KMS-11 (cell line): ENCODE data around the gene PCSK6.

Experiments used
- H2AFZ ChIP-seq: fragments of 200-600 bp; sonication (generic); 2 replicates; pipeline ENCODE4 v1.6.1; 2016; ENCODE audit warnings: antibody characterized with exemption, mixed run types, low read depth
- H3K27ac ChIP-seq: fragments of 200-600 bp; sonication (generic); 2 replicates; pipeline ENCODE4 v1.6.1; 2016; ENCODE audit warnings: mild to moderate bottlenecking, mixed run types
- H3K27me3 ChIP-seq: fragments of 200-600 bp; sonication (generic); 2 replicates; pipeline ENCODE4 v1.6.1; 2017; ENCODE audit warnings: mild to moderate bottlenecking, low read depth, mixed run types, moderate library complexity; ENCODE audit not compliant: insufficient read depth
- H3K36me3 ChIP-seq: fragments of 200-600 bp; sonication (generic); 2 replicates; pipeline ENCODE4 v1.6.1; 2017; ENCODE audit warnings: mild to moderate bottlenecking, mixed run types; ENCODE audit not compliant: insufficient read depth
- H3K4me1 ChIP-seq: fragments of 200-600 bp; sonication (generic); 2 replicates; pipeline ENCODE4 v1.6.1; 2016; ENCODE audit warnings: mild to moderate bottlenecking, low read depth, mixed run types; ENCODE audit not compliant: poor library complexity, severe bottlenecking
- H3K4me2 ChIP-seq: fragments of 200-600 bp; sonication (generic); 2 replicates; pipeline ENCODE4 v1.7.0; 2016; ENCODE audit warnings: mild to moderate bottlenecking, mixed run types
- H3K4me3 ChIP-seq: fragments of 200-600 bp; sonication (generic); IDR thresholded peaks from 2 replicates; pipeline ENCODE4 v1.6.1; 2017; ENCODE audit warnings: low read depth, low read length, mixed read lengths; ENCODE audit not compliant: insufficient read depth
- H3K79me2 ChIP-seq: fragments of 200-600 bp; sonication (generic); 2 replicates; pipeline ENCODE4 v1.6.1; 2016; ENCODE audit warnings: low read depth, mixed run types; ENCODE audit not compliant: insufficient read depth
- H3K9ac ChIP-seq: fragments of 200-600 bp; sonication (generic); 2 replicates; pipeline ENCODE4 v1.6.1; 2016; ENCODE audit warnings: mild to moderate bottlenecking, mixed run types
- H4K20me1 ChIP-seq: fragments of 200-600 bp; sonication (generic); 2 replicates; pipeline ENCODE4 v1.6.1; 2016; ENCODE audit warnings: mild to moderate bottlenecking, mixed run types; ENCODE audit not compliant: insufficient read depth
- TF ChIP-seq, protein P1 (sequence below): fragments of 200-600 bp; sonication (generic); conservative IDR thresholded peaks from 2 replicates; pipeline ENCODE4 v1.6.1; 2017; ENCODE audit warnings: low read depth, mild to moderate bottlenecking, antibody characterized with exemption, low read length, moderate library complexity, mixed read lengths

Gene PCSK6

DNA sequence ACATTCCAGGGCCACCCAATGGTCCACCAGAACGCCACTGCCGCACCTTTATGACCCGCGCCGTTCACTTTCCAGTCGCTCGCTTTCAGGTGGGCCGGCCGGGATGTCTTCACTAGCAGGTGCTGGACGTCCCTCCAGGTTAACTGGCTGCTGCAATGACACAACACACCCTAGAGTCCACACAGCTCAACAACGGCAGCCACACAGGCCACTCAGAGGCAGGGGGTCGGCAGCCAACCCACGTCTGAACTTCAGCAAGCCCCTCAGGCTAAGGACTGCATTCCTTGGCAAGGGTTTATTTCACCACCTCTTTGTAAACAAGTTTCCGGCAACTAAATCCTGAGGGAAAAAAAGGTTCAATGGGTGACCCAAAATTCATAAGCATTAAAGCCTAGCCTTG, 105.2 kb downstream of the PCSK6 start:
- no peaks in the 10 kb centered on the region for H3K4me1 ChIP-seq
- H3K9ac ChIP-seq, result no peak overlapping the region
- no peak overlapping the region for H2AFZ ChIP-seq
- no peak overlapping the region for H3K4me2 ChIP-seq
- no peaks in the 10 kb centered on the region for H4K20me1 ChIP-seq
- no peak overlapping the region for H3K27ac ChIP-seq
- no peaks in the 10 kb centered on the region for H3K79me2 ChIP-seq
- no peak overlapping the region for H3K4me3 ChIP-seq
- H3K27me3 ChIP-seq, result no peaks in the 10 kb centered on the region
- H3K36me3 ChIP-seq, result no peaks in the 10 kb centered on the region
- TF ChIP-seq, protein P1, sequence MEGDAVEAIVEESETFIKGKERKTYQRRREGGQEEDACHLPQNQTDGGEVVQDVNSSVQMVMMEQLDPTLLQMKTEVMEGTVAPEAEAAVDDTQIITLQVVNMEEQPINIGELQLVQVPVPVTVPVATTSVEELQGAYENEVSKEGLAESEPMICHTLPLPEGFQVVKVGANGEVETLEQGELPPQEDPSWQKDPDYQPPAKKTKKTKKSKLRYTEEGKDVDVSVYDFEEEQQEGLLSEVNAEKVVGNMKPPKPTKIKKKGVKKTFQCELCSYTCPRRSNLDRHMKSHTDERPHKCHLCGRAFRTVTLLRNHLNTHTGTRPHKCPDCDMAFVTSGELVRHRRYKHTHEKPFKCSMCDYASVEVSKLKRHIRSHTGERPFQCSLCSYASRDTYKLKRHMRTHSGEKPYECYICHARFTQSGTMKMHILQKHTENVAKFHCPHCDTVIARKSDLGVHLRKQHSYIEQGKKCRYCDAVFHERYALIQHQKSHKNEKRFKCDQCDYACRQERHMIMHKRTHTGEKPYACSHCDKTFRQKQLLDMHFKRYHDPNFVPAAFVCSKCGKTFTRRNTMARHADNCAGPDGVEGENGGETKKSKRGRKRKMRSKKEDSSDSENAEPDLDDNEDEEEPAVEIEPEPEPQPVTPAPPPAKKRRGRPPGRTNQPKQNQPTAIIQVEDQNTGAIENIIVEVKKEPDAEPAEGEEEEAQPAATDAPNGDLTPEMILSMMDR, result no peak

DNA sequence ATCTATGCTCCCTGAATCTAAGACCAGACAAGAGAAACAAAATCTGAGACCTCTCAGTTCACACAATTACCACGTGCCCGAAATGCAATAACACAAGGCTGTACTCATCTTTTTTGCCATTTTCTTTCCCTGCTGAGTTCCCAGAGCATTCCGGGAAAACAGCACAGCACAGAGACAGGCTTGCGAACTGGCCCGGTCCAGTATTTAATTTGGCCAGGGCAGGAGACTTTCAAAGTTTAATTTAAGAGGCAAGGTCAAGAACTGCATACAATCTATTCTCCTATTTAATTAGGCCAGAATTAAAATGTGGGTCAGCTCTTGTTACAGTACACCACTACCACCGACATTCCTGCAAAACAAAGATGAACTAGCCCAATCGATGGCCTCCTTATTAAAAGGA, 107.0 kb downstream of the PCSK6 start:
- no peaks in the 10 kb centered on the region for H3K79me2 ChIP-seq
- no peak overlapping the region for H3K4me3 ChIP-seq
- TF ChIP-seq, protein P1, result no peak
- no peak overlapping the region for H3K9ac ChIP-seq
- H3K27ac ChIP-seq, result no peak overlapping the region
- H2AFZ ChIP-seq, result no peak overlapping the region
- no peak overlapping the region for H3K4me2 ChIP-seq
- no peaks in the 10 kb centered on the region for H3K27me3 ChIP-seq
- H4K20me1 ChIP-seq, result no peaks in the 10 kb centered on the region
- H3K36me3 ChIP-seq, result no peaks in the 10 kb centered on the region
- H3K4me1 ChIP-seq, result no peaks in the 10 kb centered on the region

DNA sequence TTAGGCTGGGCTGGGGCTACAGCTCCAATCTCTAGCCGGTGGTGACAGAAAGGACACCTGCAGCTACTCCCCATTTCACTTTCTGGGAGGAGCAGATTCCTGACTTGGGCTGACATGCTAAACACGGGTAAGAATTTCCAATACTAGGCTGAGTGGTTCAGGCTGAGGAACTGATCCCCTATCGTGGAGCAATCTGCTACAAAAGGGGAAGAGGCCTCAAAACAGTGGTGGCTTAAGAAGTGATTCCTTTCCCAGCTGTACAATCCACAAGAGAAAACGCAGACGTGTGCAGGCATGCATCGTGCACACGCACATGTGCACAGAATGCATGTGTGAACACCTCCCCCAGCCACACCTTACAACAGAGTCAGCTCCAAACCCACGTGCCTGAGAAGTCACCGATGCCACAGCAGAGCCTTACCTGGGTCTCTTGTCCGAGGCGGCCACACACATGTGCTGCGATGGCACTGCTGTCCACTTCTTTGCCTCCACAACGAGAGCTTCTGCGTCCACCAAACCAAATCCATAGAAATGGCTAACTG, 107.8 kb downstream of the PCSK6 start:
- Histone ChIP-seq H3K4me3 (no peak overlapping the region), H2AFZ (no peak overlapping the region), H3K27me3 (no peaks in the 10 kb centered on the region), H3K9ac (no peak overlapping the region), H3K27ac (no peak overlapping the region), H3K4me2 (no peak overlapping the region), H3K36me3 (no peaks in the 10 kb centered on the region), H3K79me2 (no peaks in the 10 kb centered on the region), H4K20me1 (no peaks in the 10 kb centered on the region), H3K4me1 (no peaks in the 10 kb centered on the region)
- TF ChIP-seq, protein P1, result no peak

DNA sequence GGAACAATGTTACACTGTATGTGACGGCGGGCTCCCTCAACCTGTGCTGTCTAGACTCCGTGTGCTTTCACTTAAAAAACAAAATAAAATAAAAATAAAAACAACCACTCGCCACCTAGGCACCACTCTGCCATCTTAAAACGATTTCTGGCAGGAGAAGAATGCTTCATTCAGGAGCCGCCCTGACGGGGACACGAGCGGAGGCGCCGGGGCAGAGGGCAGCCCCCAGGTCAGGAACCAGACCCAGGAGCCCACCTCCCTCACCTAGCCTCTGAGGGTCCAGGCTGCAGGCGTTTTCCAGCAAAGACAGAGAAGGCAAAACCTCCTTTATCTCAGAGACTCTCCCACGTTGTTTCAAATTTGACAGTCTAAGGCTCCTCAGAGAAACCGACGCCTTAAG, 109.4 kb downstream of the PCSK6 start:
- no peak overlapping the region for H3K9ac ChIP-seq
- no peak overlapping the region for H2AFZ ChIP-seq
- no peaks in the 10 kb centered on the region for H4K20me1 ChIP-seq
- H3K4me1 ChIP-seq, result no peaks in the 10 kb centered on the region
- no peak overlapping the region for H3K4me3 ChIP-seq
- no peaks in the 10 kb centered on the region for H3K36me3 ChIP-seq
- no peaks in the 10 kb centered on the region for H3K27me3 ChIP-seq
- no peak overlapping the region for H3K27ac ChIP-seq
- TF ChIP-seq, protein P1, result no peak
- H3K4me2 ChIP-seq, result no peak overlapping the region
- H3K79me2 ChIP-seq, result no peaks in the 10 kb centered on the region

DNA sequence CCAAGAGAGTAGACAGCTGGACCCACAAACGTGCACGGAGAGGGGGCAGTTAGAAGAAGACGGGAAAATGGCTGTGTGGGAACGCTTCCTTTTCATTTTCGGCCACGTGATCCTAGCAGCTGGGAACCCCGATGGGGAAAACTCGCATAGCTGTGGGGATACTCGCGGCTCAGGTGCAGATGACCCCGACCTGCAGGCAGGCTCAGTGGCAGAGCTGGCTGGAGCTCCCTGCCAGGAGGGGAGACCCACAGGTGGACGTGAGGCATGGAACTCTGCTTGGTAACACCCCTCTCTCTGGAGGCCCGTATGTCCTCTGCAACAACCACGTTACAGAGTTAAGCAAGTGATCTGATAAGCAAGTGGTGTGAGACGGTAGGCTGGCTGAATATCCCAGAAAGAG, 109.9 kb downstream of the PCSK6 start:
- Histone ChIP-seq H3K4me2 (no peak overlapping the region), H3K36me3 (no peaks in the 10 kb centered on the region), H3K79me2 (no peaks in the 10 kb centered on the region), H3K27me3 (no peaks in the 10 kb centered on the region), H3K4me3 (no peak overlapping the region), H3K27ac (no peak overlapping the region), H3K4me1 (no peaks in the 10 kb centered on the region), H3K9ac (no peak overlapping the region), H2AFZ (no peak overlapping the region), H4K20me1 (no peaks in the 10 kb centered on the region)
- TF ChIP-seq, protein P1, result no peak
